Measurements from ENCODE around the gene FOSL2. TPM values are rescaled to one million over a fixed set of nuclear protein-coding genes. Genes with fewer than 3 reads are reported as not detected.

The FOSL2 gene
- total and polyA plus RNA-seq, 8 donors = 11.7 to 114 (median 15.1) TPM

DNA sequence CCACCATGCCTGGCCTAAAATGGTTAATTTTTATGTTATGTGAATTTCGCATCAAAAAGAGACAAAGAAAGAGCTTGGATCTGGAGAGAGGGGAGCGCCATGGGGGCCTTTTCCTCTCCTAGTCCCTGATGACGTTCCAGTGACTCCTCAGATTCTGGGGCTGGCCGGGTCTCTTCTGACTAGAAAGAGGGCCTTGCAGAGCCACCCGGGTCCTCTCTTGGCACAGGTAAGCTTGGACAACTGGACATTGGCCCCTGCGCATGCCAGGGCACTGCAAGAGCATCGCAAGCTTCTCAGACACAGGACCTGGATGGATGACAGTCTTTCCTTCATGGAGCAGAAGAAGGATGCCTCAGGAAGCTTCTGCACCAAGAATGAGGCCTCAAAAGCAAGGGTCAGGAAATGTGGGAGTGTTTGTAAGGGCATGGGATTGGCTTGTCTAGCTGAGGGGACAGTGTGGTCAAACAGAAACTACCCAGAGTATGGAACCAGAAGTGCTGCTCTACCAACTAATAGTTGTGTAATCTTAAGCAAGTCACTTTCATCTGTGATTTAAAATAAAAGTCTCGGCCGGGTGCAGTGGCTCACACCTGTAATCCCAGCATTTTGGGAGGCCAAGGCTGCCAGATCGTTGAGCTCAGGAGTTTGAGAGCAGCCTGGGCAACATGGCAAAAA, 35.2 kb downstream of the FOSL2 start:
- ATAC-seq (no peak), DNase-seq (peak in 1 of 4 donors; percentile 22)
- Histone ChIP-seq H3K27me3 (no peaks in the 10 kb centered on the region), H3K36me3 (no peaks in the 10 kb centered on the region), H3K4me1 (peaks cover 0 to 54% of the 10 kb centered on the region in 2 donors), H3K4me3 (no peak overlapping the region), H3K9me3 (no peaks in the 10 kb centered on the region), H3K27ac (no peak overlapping the region)
- intact Hi-C loops (cut with DNase I) = no loop called here
- TF ChIP-seq, protein P1, sequence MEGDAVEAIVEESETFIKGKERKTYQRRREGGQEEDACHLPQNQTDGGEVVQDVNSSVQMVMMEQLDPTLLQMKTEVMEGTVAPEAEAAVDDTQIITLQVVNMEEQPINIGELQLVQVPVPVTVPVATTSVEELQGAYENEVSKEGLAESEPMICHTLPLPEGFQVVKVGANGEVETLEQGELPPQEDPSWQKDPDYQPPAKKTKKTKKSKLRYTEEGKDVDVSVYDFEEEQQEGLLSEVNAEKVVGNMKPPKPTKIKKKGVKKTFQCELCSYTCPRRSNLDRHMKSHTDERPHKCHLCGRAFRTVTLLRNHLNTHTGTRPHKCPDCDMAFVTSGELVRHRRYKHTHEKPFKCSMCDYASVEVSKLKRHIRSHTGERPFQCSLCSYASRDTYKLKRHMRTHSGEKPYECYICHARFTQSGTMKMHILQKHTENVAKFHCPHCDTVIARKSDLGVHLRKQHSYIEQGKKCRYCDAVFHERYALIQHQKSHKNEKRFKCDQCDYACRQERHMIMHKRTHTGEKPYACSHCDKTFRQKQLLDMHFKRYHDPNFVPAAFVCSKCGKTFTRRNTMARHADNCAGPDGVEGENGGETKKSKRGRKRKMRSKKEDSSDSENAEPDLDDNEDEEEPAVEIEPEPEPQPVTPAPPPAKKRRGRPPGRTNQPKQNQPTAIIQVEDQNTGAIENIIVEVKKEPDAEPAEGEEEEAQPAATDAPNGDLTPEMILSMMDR (IDR thresholded peaks at IDR 0.05) = no peak

DNA sequence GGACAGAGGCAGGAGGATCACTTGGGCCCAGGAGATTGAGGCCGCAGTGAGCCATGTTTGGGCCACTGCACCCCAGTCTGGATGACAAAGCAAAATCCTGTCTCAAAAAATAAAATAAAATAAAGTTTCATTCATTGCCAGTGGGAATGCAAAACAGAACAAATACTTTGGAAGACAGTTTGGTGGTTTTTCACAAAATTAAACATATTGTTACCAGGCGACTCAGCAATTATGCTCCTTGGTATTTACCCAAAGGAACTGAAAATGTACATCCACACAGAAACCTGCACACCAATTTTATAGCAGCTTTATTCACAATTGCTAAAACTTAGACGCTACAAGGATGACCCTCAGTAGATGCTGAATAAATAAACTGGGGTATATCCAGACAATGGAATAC, 35.8 kb downstream of the FOSL2 start:
- intact Hi-C loops (cut with DNase I) = no loop called here
- no peak overlapping the region for H3K27ac ChIP-seq
- TF ChIP-seq, protein P1 (IDR thresholded peaks at IDR 0.05) = no peak
- DNase-seq (no peak), ATAC-seq (no peak)
- H3K9me3 ChIP-seq = peaks cover 0 to 5% of the 10 kb centered on the region in 2 donors
- peaks cover 0 to 47% of the 10 kb centered on the region in 2 donors for H3K4me1 ChIP-seq
- H3K36me3 ChIP-seq = no peaks in the 10 kb centered on the region
- no peaks in the 10 kb centered on the region for H3K27me3 ChIP-seq
- H3K4me3 ChIP-seq = no peak overlapping the region

DNA sequence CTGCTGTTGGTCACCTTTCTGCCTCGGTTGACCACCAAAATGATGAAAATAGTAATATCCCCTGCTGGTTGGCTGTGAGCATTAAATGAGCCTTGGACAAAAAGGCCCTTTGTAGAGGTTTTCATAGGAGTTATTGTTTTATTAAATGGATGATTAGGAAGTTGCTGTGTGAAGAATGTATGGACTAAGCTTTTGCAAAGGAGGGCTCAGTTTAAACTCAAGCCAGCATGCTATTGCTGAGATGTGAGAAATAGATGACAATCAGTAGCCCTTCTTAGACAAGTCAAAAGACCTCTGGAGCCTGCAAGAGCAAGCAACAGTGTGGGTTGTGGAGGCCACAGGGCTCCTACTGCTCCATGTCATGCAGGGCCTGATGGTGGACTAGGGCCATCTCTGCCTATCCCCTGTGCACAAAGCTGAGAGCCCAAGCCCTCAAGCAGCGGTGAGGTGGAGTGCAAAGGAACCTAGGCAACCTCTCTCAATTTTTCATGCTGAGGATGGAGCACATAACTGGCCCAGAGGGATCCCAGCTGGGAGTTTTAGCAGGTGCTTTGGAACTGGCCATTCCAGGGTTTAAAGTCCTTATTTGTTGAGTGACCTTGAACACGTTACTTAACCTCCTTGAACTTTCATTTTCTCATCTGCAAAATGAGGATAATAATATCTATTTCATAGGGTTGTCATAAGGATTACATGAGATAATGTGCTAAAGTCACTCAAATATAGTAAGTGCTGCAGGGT, 37.1 kb downstream of the FOSL2 start:
- ATAC-seq = no peak
- no peaks in the 10 kb centered on the region for H3K27me3 ChIP-seq
- DNase-seq = peak in 1 of 4 donors; percentile 5
- intact Hi-C loops (cut with DNase I) = no loop called here
- peaks cover 0 to 34% of the 10 kb centered on the region in 2 donors for H3K4me1 ChIP-seq
- peaks cover 0 to 6% of the 10 kb centered on the region in 2 donors for H3K9me3 ChIP-seq
- H3K36me3 ChIP-seq = no peaks in the 10 kb centered on the region
- no peak overlapping the region for H3K4me3 ChIP-seq
- peak overlapping the region in 1 of 2 donors; percentile 72 for H3K27ac ChIP-seq
- TF ChIP-seq, protein P1 (IDR thresholded peaks at IDR 0.05) = no peak

DNA sequence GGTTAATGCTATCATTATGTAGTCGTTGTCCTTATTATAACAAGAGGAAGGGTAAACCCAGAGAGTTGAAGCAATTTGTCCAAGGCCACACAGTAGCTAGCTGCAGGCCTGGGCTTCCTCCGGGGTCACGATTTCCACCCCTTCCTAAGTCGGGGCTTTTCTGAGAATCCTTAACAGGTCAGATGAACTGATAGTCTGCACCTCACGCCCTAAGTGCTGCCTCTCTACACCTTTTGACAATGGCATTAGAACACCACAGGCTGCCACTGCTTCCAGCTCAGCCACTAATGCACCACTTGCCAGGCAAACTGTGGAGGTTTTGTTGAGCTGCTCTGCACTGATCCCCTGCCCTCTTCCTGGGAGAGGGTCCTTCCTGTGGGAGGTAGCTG, 37.7 kb downstream of the FOSL2 start:
- TF ChIP-seq, protein P1 (IDR thresholded peaks at IDR 0.05) = no peak
- Histone ChIP-seq H3K27me3 (no peaks in the 10 kb centered on the region), H3K9me3 (peaks cover 0 to 6% of the 10 kb centered on the region in 2 donors), H3K4me3 (no peak overlapping the region), H3K4me1 (peaks cover 0 to 29% of the 10 kb centered on the region in 2 donors), H3K36me3 (no peaks in the 10 kb centered on the region), H3K27ac (peak overlapping the region in 1 of 2 donors; percentile 72)
- intact Hi-C loops (cut with DNase I) = no loop called here
- DNase-seq (peak in 1 of 4 donors; percentile 9), ATAC-seq (no peak)

DNA sequence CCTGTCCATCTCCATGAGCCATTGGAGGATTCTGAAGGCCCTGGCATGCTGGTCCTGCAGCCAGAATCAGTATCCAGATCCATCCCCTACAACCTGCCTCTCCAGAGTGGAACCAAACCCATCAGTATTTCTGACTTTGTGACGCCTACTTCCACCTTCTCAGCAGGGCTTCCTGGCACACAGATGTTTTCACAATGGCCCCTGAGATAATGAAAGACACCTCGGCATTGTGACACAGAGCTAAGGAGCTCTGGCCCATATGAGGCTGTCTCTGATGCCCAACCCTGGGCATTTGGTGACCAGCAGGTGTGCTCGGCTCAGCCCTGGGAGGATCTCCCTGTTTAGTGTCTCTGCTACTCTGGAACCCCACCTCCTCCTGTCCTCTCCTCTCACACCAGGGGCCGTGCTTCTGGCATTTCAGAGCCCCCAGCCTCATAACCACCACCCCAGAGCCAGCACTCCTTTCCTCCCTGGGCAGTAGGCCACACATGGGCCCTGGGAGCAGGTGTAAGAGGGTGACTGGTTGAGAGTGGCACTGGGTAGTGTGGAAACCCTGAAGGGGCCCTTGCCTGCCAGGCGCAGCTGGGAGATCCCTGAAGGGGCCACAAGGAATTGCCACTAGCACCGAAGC, 38.2 kb downstream of the FOSL2 start:
- TF ChIP-seq, protein P1 (IDR thresholded peaks at IDR 0.05) = no peak
- H3K27ac ChIP-seq = peak overlapping the region in 1 of 2 donors; percentile 72
- intact Hi-C loops (cut with DNase I) = no loop called here

More for the DNA sequence above, 38.2 kb downstream of the FOSL2 start:
- no peaks in the 10 kb centered on the region for H3K36me3 ChIP-seq
- H3K4me1 ChIP-seq = peaks cover 0 to 23% of the 10 kb centered on the region in 2 donors
- peaks cover 0 to 6% of the 10 kb centered on the region in 2 donors for H3K9me3 ChIP-seq
- peak in 1 of 4 donors; percentile 12 for DNase-seq
- H3K27me3 ChIP-seq = no peaks in the 10 kb centered on the region
- H3K4me3 ChIP-seq = no peak overlapping the region
- ATAC-seq = no peak

Data from left lung (tissue), 10 donors.